Erythroblast (primary cell): ENCODE results near the gene ARHGAP40.

Source experiments
- GATA1 ChIP-seq: IDR thresholded peaks from 2 replicates; pipeline ENCODE4 v1.6.1; 2011; ENCODE audit warnings: low read depth, mild to moderate bottlenecking, control low read depth, low read length, moderate library complexity
- POLR2A ChIP-seq: IDR thresholded peaks from 2 replicates; pipeline ENCODE4 v1.6.1; 2011; ENCODE audit warnings: mild to moderate bottlenecking, low read length

DNA sequence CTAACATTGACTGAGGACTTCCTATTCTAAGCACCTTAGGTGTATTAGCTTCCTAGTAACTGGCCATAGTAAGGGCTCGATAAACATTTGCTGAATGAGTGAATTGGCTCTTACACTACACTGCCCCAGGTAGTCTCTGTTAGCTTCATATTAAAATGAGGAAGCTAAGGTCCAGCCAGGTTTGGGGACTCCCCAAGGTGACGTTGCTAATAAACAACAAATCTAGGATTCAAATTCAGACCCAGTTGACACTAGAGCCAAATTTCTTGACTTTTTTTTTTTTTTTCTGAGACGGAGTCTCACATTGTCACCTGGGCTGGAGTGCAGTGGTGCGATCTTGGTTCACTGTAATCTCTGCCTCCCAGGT lies 16.2 kb downstream of the ARHGAP40 start:
- TF ChIP-seq POLR2A = no peak
- no peak for TF ChIP-seq GATA1
